Lower leg skin (tissue), 4 donors: Measurements from ENCODE around the gene IRF6. TPM values are rescaled to one million over a fixed set of nuclear protein-coding genes. Genes with fewer than 3 reads are reported as not detected.

Source experiments
- DNase-seq, 2 donors: peaks; one replicate each; pipeline ENCODE4 v3.0.0-alpha.2; 2019; ENCODE audit warnings: low spot score in 2 of 2
- H3K4me3 ChIP-seq: fragments of 200-600 bp; sonication (generic); 2 replicates; pipeline ENCODE4 v1.5.1; 2017; ENCODE audit warnings: mild to moderate bottlenecking, low read depth; ENCODE audit not compliant: poor library complexity, severe bottlenecking
- CTCF ChIP-seq, 3 donors: fragments of 450-650 bp; IDR thresholded peaks; one replicate each; pipeline ENCODE4 v1.5.1; 2016; ENCODE audit warnings: antibody characterized with exemption in 3 of 3, mild to moderate bottlenecking in 3 of 3, moderate library complexity in 2 of 3
- POLR2A ChIP-seq, 2 donors: fragments of 450-650 bp; IDR thresholded peaks; one replicate each; pipeline ENCODE4 v1.6.1; 2016 to 2017; ENCODE audit warnings: antibody characterized with exemption in 2 of 2, mild to moderate bottlenecking in 1 of 2, moderate library complexity in 1 of 2
- WGBS, 2 donors: methylation state at CpG; one replicate each; pipeline ENCODE4 v1.1.5; 2018; 5-methylcytosine and 5-hydroxymethylcytosine counted together
- intact Hi-C: fragments of 100-400 bp; cut with DNase I; formaldehyde crosslinking; loops from one replicate; pipeline ENCODE4 v1.15.0; 2023; ENCODE audit warnings: low total_unique reads
- total RNA-seq, 4 donors: library from RNA; depleted of rRNA; stranded (reverse); fragments of >200 nt; gene quantifications; one replicate each; pipeline ENCODE4 v1.1.0, GENCODE V29; 2016

Gene IRF6
- total RNA-seq, 4 donors from 2014 or later: 166 to 198 (median 176) TPM

- DNase-seq: no peak
- intact Hi-C loops: no loop called here
- WGBS, 2 donors: 31 to 37% methylated on average over 6 of the region's 6 CpGs
- TF ChIP-seq CTCF (IDR thresholded peaks at IDR 0.05): no peak
- no peak for TF ChIP-seq POLR2A (IDR thresholded peaks at IDR 0.05)
- H3K4me3 ChIP-seq: no peak overlapping the region
Measured at GRCh38 chr1:209783386-209783785, 22.6 kb downstream of the IRF6 start.

GRCh38 chr1:209780268-209780667, 25.7 kb downstream of the IRF6 start:
- WGBS, 2 donors: 63 to 78% methylated on average over 4 of the region's 4 CpGs
- no peak for TF ChIP-seq CTCF (IDR thresholded peaks at IDR 0.05)
- TF ChIP-seq POLR2A (IDR thresholded peaks at IDR 0.05): no peak
- DNase-seq: no peak
- H3K4me3 ChIP-seq: no peak overlapping the region
- intact Hi-C loops: no loop called here

- DNase-seq: no peak
- intact Hi-C loops: no loop called here
- H3K4me3 ChIP-seq: no peak overlapping the region
- WGBS, 2 donors: 93 to 100% methylated on average over 1 of the region's 1 CpG
- TF ChIP-seq POLR2A (IDR thresholded peaks at IDR 0.05): no peak
Measured at GRCh38 chr1:209778102-209778501, 27.8 kb downstream of the IRF6 start.

- no peak for DNase-seq
- H3K4me3 ChIP-seq: no peak overlapping the region
- intact Hi-C loops: no loop called here
- WGBS, 2 donors: 91 to 100% methylated on average over 2 of the region's 2 CpGs
- TF ChIP-seq CTCF (IDR thresholded peaks at IDR 0.05): no peak
- no peak for TF ChIP-seq POLR2A (IDR thresholded peaks at IDR 0.05)
Measured at GRCh38 chr1:209777587-209777986, 28.4 kb downstream of the IRF6 start.

GRCh38 chr1:209775678-209776077, 30.3 kb downstream of the IRF6 start:
- TF ChIP-seq POLR2A (IDR thresholded peaks at IDR 0.05) (no peak), CTCF (IDR thresholded peaks at IDR 0.05) (no peak)
- WGBS, 2 donors: 65 to 69% methylated on average over 2 of the region's 2 CpGs
- H3K4me3 ChIP-seq: no peak overlapping the region
- intact Hi-C loops: no loop called here
- DNase-seq: no peak

GRCh38 chr1:209774592-209774991, 31.4 kb downstream of the IRF6 start:
- H3K4me3 ChIP-seq: no peak overlapping the region
- intact Hi-C loops: no loop called here
- WGBS, 2 donors: 79 to 86% methylated on average over 1 of the region's 1 CpG
- TF ChIP-seq CTCF (IDR thresholded peaks at IDR 0.05) (no peak), POLR2A (IDR thresholded peaks at IDR 0.05) (no peak)
- DNase-seq: no peak
